CD4-positive, alpha-beta memory T cell (primary cell): ENCODE data around the gene CD22. TPM values are rescaled to one million over a fixed set of nuclear protein-coding genes. Genes with fewer than 3 reads are reported as not detected.

Experiments used
- CTCF ChIA-PET: fragments of 350-600 bp; sonication (Branson Sonifier 250); formaldehyde crosslinking; loops from one replicate; lab custom pipeline; 2021; ENCODE audit warnings: inconsistent platforms; ENCODE audit not compliant: partially characterized antibody; lab: Charles Lee
- POLR2A ChIA-PET: fragments of 350-600 bp; sonication (Branson Sonifier 250); formaldehyde crosslinking; loops from one replicate; lab custom pipeline; 2021; ENCODE audit not compliant: partially characterized antibody; lab: Charles Lee
- DNase-seq, 5 donors: peaks; one replicate each; pipeline versions ENCODE4 v3.0.0 to v3.0.0-alpha.2; 2020 to 2022; ENCODE audit warnings: mixed read lengths in 1 of 5
- H3K27ac ChIP-seq: one replicate; pipeline ENCODE4 v1.7.0; 2013; ENCODE audit warnings: low read depth, low read length
- H3K27me3 ChIP-seq: 2 replicates; pipeline ENCODE4 v1.7.0; 2013; ENCODE audit warnings: mild to moderate bottlenecking, low read length, moderate library complexity; ENCODE audit not compliant: insufficient read depth
- H3K36me3 ChIP-seq: 2 replicates; pipeline ENCODE4 v1.7.0; 2013; ENCODE audit warnings: mild to moderate bottlenecking, low read length, moderate library complexity; ENCODE audit not compliant: insufficient read depth
- H3K4me1 ChIP-seq: 2 replicates; pipeline ENCODE4 v1.7.0; 2013; ENCODE audit warnings: mild to moderate bottlenecking, low read length, moderate library complexity; ENCODE audit not compliant: insufficient read depth
- H3K4me3 ChIP-seq, 2 donors: one replicate each; pipeline ENCODE4 v1.7.0; 2013; ENCODE audit warnings: low read length in 2 of 2, mild to moderate bottlenecking in 1 of 2
- H3K9me3 ChIP-seq, 2 donors: one replicate each; pipeline ENCODE4 v1.7.0; 2013; ENCODE audit warnings: low read length in 2 of 2, control low read depth in 1 of 2; ENCODE audit not compliant: control insufficient read depth in 1 of 2
- H3K27ac Mint-ChIP-seq, 7 donors: one replicate each; pipeline ENCODE4 v1.8.0; 2020 to 2021; ENCODE audit warnings: mixed read lengths in 7 of 7, mild to moderate bottlenecking in 6 of 7, inconsistent platforms in 3 of 7, moderate library complexity in 3 of 7
- H3K27me3 Mint-ChIP-seq, 2 donors: one replicate each; pipeline ENCODE4 v1.8.0; 2020 to 2021; ENCODE audit warnings: mixed read lengths in 2 of 2
- H3K36me3 Mint-ChIP-seq, 2 donors: one replicate each; pipeline ENCODE4 v1.8.0; 2020 to 2021; ENCODE audit warnings: mixed read lengths in 2 of 2, inconsistent platforms in 1 of 2, mild to moderate bottlenecking in 1 of 2
- H3K4me1 Mint-ChIP-seq, 4 donors: one replicate each; pipeline ENCODE4 v1.8.0; 2020 to 2021; ENCODE audit warnings: mixed read lengths in 4 of 4, mild to moderate bottlenecking in 1 of 4
- H3K4me3 Mint-ChIP-seq, 8 donors: one replicate each; pipeline ENCODE4 v1.8.0; 2020 to 2021; ENCODE audit warnings: mixed read lengths in 8 of 8, mild to moderate bottlenecking in 7 of 8, moderate library complexity in 6 of 8, inconsistent platforms in 3 of 8
- H3K9me3 Mint-ChIP-seq, 8 donors: one replicate each; pipeline ENCODE4 v1.8.0; 2020 to 2021; ENCODE audit warnings: mixed read lengths in 8 of 8, mild to moderate bottlenecking in 5 of 8, inconsistent platforms in 3 of 8, moderate library complexity in 1 of 8
- intact Hi-C: fragments of 100-400 bp; cut with micrococcal nuclease; formaldehyde crosslinking; loops from one replicate; pipeline ENCODE4 v1.15.1; 2023
- polyA plus RNA-seq, 2 donors: library from polyadenylated mRNA; unstranded; fragments of 300-500 nt; fragmentation: Illumina TruSeq; gene quantifications; one replicate each; pipeline ENCODE4 v1.2.3, GENCODE V29; 2021
- total RNA-seq, 2 experiments: library from RNA; stranded (reverse); gene quantifications; one replicate each; pipeline ENCODE4 v1.2.3, GENCODE V29; 2021

Gene CD22
- total and polyA plus RNA-seq, 4 experiments from 2014 or later: 0.30 to 1.8 (median 0.32) TPM

DNA sequence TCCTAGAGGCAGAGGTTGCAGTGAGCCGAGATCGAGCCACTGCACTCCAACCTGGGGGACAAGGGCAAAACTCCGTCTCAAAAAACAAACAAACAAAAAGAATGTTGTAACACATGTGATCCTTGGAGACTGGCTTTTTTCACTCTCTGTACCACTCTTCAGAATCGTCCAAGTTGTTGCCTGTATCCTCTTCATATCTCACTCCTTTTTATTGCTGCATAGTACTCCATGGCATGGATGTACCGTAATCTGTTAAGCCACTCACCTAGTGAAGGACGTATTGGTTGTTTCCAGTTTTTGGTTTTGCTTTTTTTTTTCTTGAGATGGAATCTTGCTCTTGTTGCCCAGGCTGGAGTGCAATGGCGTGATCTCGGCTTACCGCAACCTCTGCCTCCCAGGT lies 7.0 kb upstream of the CD22 start:
- no peaks in the 10 kb centered on the region for H3K27me3 ChIP-seq
- no peak overlapping the region for H3K4me3 ChIP-seq
- peaks cover 0 to 12% (median 6%) of the 10 kb centered on the region in 4 donors for H3K4me1 Mint-ChIP-seq
- peaks cover 0 to 9% (median 0%) of the 10 kb centered on the region in 8 donors for H3K9me3 Mint-ChIP-seq
- no peak overlapping the region for H3K27ac ChIP-seq
- CTCF ChIA-PET: interaction anchor here (0.6 kb wide), 1 partner anchor 13 kb away, joined by 4 read pairs; no protein-coding TSS in a partner anchor
- POLR2A ChIA-PET: no interaction called here
- no peaks in the 10 kb centered on the region for H3K36me3 Mint-ChIP-seq
- H3K4me3 Mint-ChIP-seq: no peak overlapping the region
- no peaks in the 10 kb centered on the region for H3K9me3 ChIP-seq
- intact Hi-C loops: no loop called here
- H3K4me1 ChIP-seq: peaks cover 6% of the 10 kb centered on the region
- peaks cover 0 to 2% of the 10 kb centered on the region in 2 donors for H3K27me3 Mint-ChIP-seq
- no peak for DNase-seq
- no peak overlapping the region for H3K27ac Mint-ChIP-seq
- no peaks in the 10 kb centered on the region for H3K36me3 ChIP-seq

DNA sequence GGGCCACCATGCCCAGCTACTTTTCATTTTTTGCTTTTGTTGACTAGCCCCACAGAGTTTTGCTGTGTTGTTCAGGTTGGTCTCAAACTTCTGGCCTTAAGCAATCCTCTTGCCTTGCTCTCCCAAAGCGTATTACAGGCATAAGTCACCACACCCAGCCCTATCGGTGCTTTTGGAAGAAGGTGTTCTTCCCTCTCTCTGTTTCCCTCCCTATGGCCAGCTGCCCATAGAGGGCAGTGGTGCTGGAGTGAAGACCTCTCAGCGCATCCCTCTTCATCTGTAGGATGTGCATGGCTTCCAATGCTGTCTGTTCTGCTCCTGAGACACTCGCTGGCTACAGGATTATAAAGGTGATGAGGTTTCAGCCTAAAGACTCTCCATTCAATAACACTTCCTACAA lies 1.3 kb upstream of the CD22 start:
- H3K4me1 Mint-ChIP-seq: peaks cover 1 to 3% (median 2%) of the 10 kb centered on the region in 4 donors
- H3K4me1 ChIP-seq: peaks cover 3% of the 10 kb centered on the region
- H3K4me3 Mint-ChIP-seq: no peak overlapping the region
- H3K27me3 ChIP-seq: no peaks in the 10 kb centered on the region
- no peak overlapping the region for H3K27ac ChIP-seq
- peaks cover 7 to 13% of the 10 kb centered on the region in 2 donors for H3K27me3 Mint-ChIP-seq
- H3K36me3 Mint-ChIP-seq: no peaks in the 10 kb centered on the region
- H3K4me3 ChIP-seq: no peak overlapping the region
- H3K27ac Mint-ChIP-seq: peak overlapping the region in 1 of 7 donors; percentile 24
- H3K9me3 ChIP-seq: no peaks in the 10 kb centered on the region
- ChIA-PET CTCF (no interaction called here), POLR2A (no interaction called here)
- H3K36me3 ChIP-seq: no peaks in the 10 kb centered on the region
- no peaks in the 10 kb centered on the region for H3K9me3 Mint-ChIP-seq
- intact Hi-C loops: no loop called here
- DNase-seq: no peak

- CTCF ChIA-PET: no interaction called here
- Mint-ChIP-seq H3K4me3 (no peak overlapping the region), H3K9me3 (no peaks in the 10 kb centered on the region)
These were observed 336 bp downstream of the CD22 start for GRCh38 chr19:35329323-35329722.

DNA sequence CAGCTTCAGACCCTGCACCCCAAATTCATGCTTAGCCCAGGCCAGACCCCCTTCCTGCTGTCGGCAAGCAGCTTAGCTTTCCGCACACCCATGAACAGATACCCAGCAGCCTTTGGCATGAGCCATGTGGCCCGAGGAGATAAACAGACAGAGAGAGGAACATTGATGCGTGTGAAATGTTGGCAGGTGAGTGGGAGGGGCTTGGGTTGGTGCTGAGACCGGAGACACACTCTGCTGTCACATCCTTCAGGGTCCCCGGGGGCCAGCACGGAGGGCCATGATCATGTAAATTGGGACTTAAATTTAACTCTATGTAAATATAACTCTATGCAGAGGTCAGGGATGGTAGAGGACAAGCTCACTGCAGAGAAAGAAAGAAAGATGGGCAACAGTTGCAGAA lies 1.5 kb downstream of the CD22 start:
- H3K27ac ChIP-seq: no peak overlapping the region
- no peaks in the 10 kb centered on the region for H3K9me3 ChIP-seq
- no peaks in the 10 kb centered on the region for H3K27me3 ChIP-seq
- DNase-seq: peak in 1 of 5 donors; percentile 18
- ChIA-PET CTCF (no interaction called here), POLR2A (no interaction called here)
- H3K4me3 ChIP-seq: no peak overlapping the region
- H3K36me3 ChIP-seq: no peaks in the 10 kb centered on the region
- H3K4me1 ChIP-seq: peaks cover 9% of the 10 kb centered on the region
- Mint-ChIP-seq H3K9me3 (no peaks in the 10 kb centered on the region), H3K36me3 (no peaks in the 10 kb centered on the region), H3K27me3 (peaks cover 7 to 22% of the 10 kb centered on the region in 2 donors), H3K4me1 (peaks cover 6 to 15% (median 10%) of the 10 kb centered on the region in 4 donors), H3K27ac (no peak overlapping the region), H3K4me3 (no peak overlapping the region)
- intact Hi-C loops: no loop called here

More at GRCh38 chr19:35329323-35329722, 336 bp downstream of the CD22 start:
- peak in 1 of 5 donors; percentile 16 for DNase-seq
- no peaks in the 10 kb centered on the region for H3K9me3 ChIP-seq
- peaks cover 6 to 12% (median 8%) of the 10 kb centered on the region in 4 donors for H3K4me1 Mint-ChIP-seq
- H3K4me1 ChIP-seq: peaks cover 9% of the 10 kb centered on the region
- no peak overlapping the region for H3K27ac ChIP-seq
- no peaks in the 10 kb centered on the region for H3K36me3 ChIP-seq
- intact Hi-C loops: no loop called here
- peaks cover 7 to 19% of the 10 kb centered on the region in 2 donors for H3K27me3 Mint-ChIP-seq
- H3K27me3 ChIP-seq: no peaks in the 10 kb centered on the region
- POLR2A ChIA-PET: no interaction called here
- no peak overlapping the region for H3K4me3 ChIP-seq
- H3K36me3 Mint-ChIP-seq: no peaks in the 10 kb centered on the region
- H3K27ac Mint-ChIP-seq: no peak overlapping the region

DNA sequence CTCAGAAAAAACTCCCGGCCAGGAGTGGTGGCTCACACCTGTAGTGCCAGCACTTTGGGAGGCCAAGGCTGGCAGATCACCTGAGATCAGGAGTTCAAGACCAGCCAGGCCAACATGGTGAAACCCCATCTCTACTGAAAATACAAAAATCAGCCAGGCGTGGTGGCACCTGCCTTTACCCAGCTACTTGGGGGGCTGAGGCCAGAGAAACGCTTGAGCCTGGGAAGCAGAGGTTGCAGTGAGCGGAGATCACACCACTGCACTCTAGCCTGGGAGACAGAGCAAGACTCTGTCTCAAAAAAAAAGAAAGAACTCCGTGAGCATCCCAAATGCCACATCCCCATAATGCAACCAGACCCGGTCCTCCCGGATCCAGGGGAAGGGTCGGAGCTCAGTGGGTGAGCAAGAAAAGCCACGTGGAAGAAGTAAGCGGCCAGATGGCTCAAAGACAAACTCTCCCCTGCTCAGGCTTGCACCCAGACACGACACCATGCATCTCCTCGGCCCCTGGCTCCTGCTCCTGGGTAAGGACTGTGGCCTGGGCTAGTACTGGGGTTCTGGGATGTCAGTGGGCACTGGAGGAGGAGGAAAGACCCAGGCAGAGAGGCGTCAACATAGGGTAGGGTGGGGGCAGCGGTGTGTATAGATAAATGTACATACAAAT lies 2.7 kb downstream of the CD22 start:
- no peaks in the 10 kb centered on the region for H3K9me3 ChIP-seq
- peak in 1 of 5 donors; percentile 7 for DNase-seq
- intact Hi-C loops: no loop called here
- Mint-ChIP-seq H3K4me1 (peaks cover 6 to 15% (median 10%) of the 10 kb centered on the region in 4 donors), H3K27me3 (peaks cover 7 to 26% of the 10 kb centered on the region in 2 donors), H3K36me3 (no peaks in the 10 kb centered on the region), H3K4me3 (no peak overlapping the region), H3K9me3 (no peaks in the 10 kb centered on the region), H3K27ac (no peak overlapping the region)
- ChIA-PET CTCF (interaction anchor here (0.9 kb wide), 1 partner anchor 164 kb away, joined by 3 read pairs; no protein-coding TSS in a partner anchor), POLR2A (interaction anchor here (0.6 kb wide), 1 partner anchor 15 kb away, joined by 3 read pairs; no protein-coding TSS in a partner anchor)
- H3K27ac ChIP-seq: no peak overlapping the region
- peaks cover 9% of the 10 kb centered on the region for H3K4me1 ChIP-seq
- H3K36me3 ChIP-seq: no peaks in the 10 kb centered on the region
- H3K4me3 ChIP-seq: no peak overlapping the region
- no peaks in the 10 kb centered on the region for H3K27me3 ChIP-seq

- peak overlapping the region in 2 of 7 donors; percentile 9 to 18 for H3K27ac Mint-ChIP-seq
- H3K9me3 Mint-ChIP-seq: no peaks in the 10 kb centered on the region
- Histone ChIP-seq H3K4me1 (peaks cover 9% of the 10 kb centered on the region), H3K27me3 (no peaks in the 10 kb centered on the region), H3K4me3 (no peak overlapping the region), H3K36me3 (no peaks in the 10 kb centered on the region), H3K9me3 (no peaks in the 10 kb centered on the region), H3K27ac (no peak overlapping the region)
- ChIA-PET CTCF (interaction anchor here (0.9 to 1.6 kb wide), 3 partner anchors 20 to 162 kb away, joined by 3 to 7 read pairs (median 5); no protein-coding TSS in a partner anchor), POLR2A (no interaction called here)
- peak overlapping the region in 2 of 8 donors; percentile 63 to 67 for H3K4me3 Mint-ChIP-seq
- no peaks in the 10 kb centered on the region for H3K36me3 Mint-ChIP-seq
- intact Hi-C loops: no loop called here
- H3K4me1 Mint-ChIP-seq: peaks cover 6 to 15% (median 10%) of the 10 kb centered on the region in 4 donors
- peak; percentile 12 to 35 (median 22) for DNase-seq
- H3K27me3 Mint-ChIP-seq: peaks cover 3 to 25% of the 10 kb centered on the region in 2 donors
These were observed 3.8 kb downstream of the CD22 start for GRCh38 chr19:35332817-35333216.

GRCh38 chr19:35334144-35334753 lies 5.3 kb downstream of the CD22 start:
- Mint-ChIP-seq H3K27ac (no peak overlapping the region), H3K4me3 (no peak overlapping the region), H3K27me3 (peaks cover 3 to 21% of the 10 kb centered on the region in 2 donors), H3K36me3 (no peaks in the 10 kb centered on the region), H3K9me3 (no peaks in the 10 kb centered on the region), H3K4me1 (peaks cover 6 to 15% (median 10%) of the 10 kb centered on the region in 4 donors)
- POLR2A ChIA-PET: no interaction called here
- DNase-seq: no peak
- Histone ChIP-seq H3K36me3 (no peaks in the 10 kb centered on the region), H3K27me3 (no peaks in the 10 kb centered on the region), H3K9me3 (no peaks in the 10 kb centered on the region), H3K4me1 (peaks cover 9% of the 10 kb centered on the region), H3K27ac (no peak overlapping the region), H3K4me3 (no peak overlapping the region)
- intact Hi-C loops: no loop called here
- CTCF ChIA-PET: interaction anchor here (0.7 to 1.6 kb wide), 3 partner anchors 12 to 161 kb away, joined by 4 to 7 read pairs (median 5); no protein-coding TSS in a partner anchor
